Prostate gland (tissue), 2 donors: Measurements from ENCODE around the gene ZCCHC8.

Source experiments
- CTCF ChIP-seq, 4 experiments: fragments of 200-600 bp in 2 of 4; fragments of 450-650 bp in 2 of 4; sonication (generic) in 2 of 4; IDR thresholded peaks; 1 replicate in 3 of 4; 2 replicates in 1 of 4; pipeline ENCODE4 v1.5.1; 2016 to 2019; ENCODE audit warnings: antibody characterized with exemption in 4 of 4, mild to moderate bottlenecking in 2 of 4, moderate library complexity in 2 of 4
- POLR2A ChIP-seq: fragments of 450-650 bp; IDR thresholded peaks from one replicate; pipeline ENCODE4 v1.6.1; 2016; ENCODE audit warnings: antibody characterized with exemption, mild to moderate bottlenecking
- POLR2AphosphoS5 ChIP-seq: sonication (generic); formaldehyde crosslinking; IDR thresholded peaks from one replicate; pipeline ENCODE4 v1.6.1; 2017; ENCODE audit warnings: antibody characterized with exemption

- peak; percentile 45 to 91 (median 84) for TF ChIP-seq CTCF (IDR thresholded peaks at IDR 0.05)
- TF ChIP-seq POLR2A = no peak
- peak; percentile 57 for TF ChIP-seq POLR2AphosphoS5
Measured at GRCh38 chr12:122471324-122472226, 29.2 kb downstream of the ZCCHC8 start.
